Measurements from ENCODE around the gene CTU1.

The CTU1 gene

DNA sequence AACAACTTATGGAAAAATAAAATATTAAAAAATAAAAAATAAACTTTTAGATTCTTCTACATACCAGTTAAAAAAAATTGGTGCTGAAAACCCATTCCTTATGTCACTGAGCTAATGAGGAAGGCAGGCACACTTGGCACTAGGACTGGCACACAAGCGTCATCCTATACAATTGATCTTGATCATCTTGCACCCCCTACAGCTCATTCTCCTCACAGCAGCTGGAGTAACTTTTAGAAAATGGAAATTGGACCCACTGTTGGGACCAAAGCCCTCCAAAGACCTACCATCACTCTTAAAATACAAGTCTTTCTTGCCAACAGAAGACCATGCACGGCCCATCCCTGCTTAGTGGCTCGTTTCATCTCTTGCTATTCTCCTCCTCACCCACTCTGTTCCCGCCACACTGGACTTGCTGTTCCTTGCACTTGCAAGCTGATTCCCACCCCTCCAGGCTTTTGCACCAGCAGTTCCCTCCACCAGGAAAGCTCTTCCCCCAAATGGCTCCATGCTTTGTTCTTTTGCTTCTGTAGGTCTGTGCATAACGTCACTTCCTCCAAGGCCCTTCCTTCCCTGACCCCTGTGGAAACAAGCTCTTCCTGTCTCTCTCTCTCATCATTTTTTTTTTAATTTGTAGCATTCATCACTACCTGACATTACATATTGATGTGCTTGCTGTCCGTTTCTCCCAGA is 11.6 kb downstream of the CTU1 start:
- TF ChIP-seq, protein P1, sequence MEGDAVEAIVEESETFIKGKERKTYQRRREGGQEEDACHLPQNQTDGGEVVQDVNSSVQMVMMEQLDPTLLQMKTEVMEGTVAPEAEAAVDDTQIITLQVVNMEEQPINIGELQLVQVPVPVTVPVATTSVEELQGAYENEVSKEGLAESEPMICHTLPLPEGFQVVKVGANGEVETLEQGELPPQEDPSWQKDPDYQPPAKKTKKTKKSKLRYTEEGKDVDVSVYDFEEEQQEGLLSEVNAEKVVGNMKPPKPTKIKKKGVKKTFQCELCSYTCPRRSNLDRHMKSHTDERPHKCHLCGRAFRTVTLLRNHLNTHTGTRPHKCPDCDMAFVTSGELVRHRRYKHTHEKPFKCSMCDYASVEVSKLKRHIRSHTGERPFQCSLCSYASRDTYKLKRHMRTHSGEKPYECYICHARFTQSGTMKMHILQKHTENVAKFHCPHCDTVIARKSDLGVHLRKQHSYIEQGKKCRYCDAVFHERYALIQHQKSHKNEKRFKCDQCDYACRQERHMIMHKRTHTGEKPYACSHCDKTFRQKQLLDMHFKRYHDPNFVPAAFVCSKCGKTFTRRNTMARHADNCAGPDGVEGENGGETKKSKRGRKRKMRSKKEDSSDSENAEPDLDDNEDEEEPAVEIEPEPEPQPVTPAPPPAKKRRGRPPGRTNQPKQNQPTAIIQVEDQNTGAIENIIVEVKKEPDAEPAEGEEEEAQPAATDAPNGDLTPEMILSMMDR (IDR thresholded peaks at IDR 0.05): peak; percentile 16
- no peak overlapping the region for H3K4me3 Mint-ChIP-seq
- no peak overlapping the region for H3K27ac Mint-ChIP-seq
- peaks cover 11% of the 10 kb centered on the region for H3K27me3 Mint-ChIP-seq (ENCODE audit: low read depth, poor library complexity)
- H3K9me3 Mint-ChIP-seq: no peaks in the 10 kb centered on the region
- no peak for DNase-seq
- H3K36me3 Mint-ChIP-seq (ENCODE audit: low read depth): no peaks in the 10 kb centered on the region
- peaks cover 17% of the 10 kb centered on the region for H3K4me1 Mint-ChIP-seq

DNA sequence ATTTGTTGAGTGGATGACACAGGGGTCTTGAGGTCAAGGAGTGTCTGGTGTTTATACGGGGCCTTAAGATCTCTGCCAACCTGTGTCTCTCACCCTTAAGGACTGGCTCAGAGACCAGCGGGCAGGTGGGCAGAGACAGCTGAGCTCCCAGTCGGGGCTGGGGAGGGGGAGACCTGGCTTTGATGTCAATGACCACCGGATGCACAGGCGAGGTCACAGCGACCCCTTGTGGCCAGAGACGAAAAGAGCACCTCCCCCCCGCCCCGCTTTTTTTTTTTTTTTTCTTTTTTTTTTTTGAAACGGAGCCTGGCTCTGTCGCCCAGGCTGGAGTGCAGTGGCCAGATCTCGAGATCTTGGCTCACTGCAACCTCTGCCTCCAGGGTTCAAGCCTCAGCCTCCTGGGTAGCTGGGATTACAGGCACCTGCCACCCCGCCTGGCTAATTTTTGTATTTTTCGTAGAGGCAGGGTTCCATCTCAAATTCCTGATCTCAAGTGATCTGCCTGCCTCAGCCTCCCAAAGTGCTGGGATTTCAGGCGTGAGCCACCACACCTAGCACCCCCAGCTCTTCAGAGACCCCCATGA is 13.4 kb downstream of the CTU1 start:
- H3K4me3 Mint-ChIP-seq: no peak overlapping the region
- no peaks in the 10 kb centered on the region for H3K36me3 Mint-ChIP-seq (ENCODE audit: low read depth)
- peaks cover 17% of the 10 kb centered on the region for H3K4me1 Mint-ChIP-seq
- H3K9me3 Mint-ChIP-seq: no peaks in the 10 kb centered on the region
- DNase-seq: peak; percentile 80
- no peak overlapping the region for H3K27ac Mint-ChIP-seq
- TF ChIP-seq, protein P1 (IDR thresholded peaks at IDR 0.05): peak; percentile 80
- H3K27me3 Mint-ChIP-seq (ENCODE audit: low read depth, poor library complexity): peaks cover 7% of the 10 kb centered on the region

DNA sequence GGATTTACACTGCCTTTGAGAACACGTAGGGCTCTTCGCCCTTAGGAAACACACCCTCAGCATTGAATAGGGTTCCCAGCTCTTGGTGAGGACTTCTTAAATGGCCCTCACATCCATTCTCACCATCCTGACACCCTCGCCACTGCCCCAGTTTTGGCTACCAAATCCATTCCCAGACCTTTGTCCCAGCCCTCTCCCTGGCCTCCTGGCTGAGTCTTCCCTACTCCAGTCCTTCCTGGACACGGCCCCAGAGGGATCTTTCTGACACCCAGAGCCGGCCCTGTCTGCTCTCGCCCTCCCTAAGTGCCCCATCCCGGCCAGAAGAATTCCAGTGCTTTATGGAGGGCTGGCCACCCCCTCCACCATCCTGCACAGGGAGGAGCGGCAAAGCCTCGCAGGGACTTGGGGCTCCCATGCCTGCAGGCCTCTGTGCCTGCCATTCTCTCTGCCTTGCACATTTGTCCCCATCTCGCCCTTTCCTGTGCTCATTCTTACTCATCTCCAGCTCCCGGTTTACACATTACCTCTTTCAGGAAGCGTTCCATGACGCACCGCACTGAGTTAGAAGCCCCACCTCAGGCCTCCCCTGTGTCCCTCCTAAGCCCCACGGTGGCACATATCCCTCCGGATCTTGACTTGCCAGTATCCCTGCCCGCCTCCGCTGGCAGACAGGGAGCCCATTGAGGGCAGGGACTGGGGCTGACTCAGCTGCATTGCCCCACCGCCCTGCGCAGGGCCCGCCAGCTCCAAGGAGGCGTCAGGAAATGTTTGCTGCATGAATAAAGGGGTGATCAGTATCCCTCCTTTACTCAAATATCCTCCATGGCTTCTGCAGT is 14.5 kb downstream of the CTU1 start:
- H3K36me3 Mint-ChIP-seq (ENCODE audit: low read depth): no peaks in the 10 kb centered on the region

DNA sequence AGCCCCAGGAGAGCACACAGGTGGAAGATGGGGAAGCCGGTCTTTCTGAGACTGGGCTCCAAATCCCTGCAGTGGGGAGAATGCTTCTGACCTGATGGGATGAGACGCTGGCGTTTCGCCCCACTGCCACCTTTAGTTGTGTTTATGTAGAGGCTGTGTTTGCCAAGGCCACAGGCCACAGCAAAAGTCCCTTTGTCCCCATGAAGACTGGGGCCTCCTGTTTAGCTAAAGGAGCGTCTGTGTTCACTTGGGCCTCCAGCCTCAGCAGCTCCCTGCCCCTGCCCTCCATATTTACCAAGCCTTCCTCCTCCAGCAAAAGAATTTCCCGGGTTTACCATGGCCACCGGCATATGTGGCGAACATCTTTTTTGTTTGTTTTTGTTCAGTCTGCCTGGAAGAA is 15.1 kb downstream of the CTU1 start:
- TF ChIP-seq, protein P1 (IDR thresholded peaks at IDR 0.05): no peak
- no peak overlapping the region for H3K27ac Mint-ChIP-seq
- H3K9me3 Mint-ChIP-seq: no peaks in the 10 kb centered on the region
- peaks cover 7% of the 10 kb centered on the region for H3K27me3 Mint-ChIP-seq (ENCODE audit: low read depth, poor library complexity)
- DNase-seq: no peak
- peaks cover 17% of the 10 kb centered on the region for H3K4me1 Mint-ChIP-seq
- H3K4me3 Mint-ChIP-seq: no peak overlapping the region
- no peaks in the 10 kb centered on the region for H3K36me3 Mint-ChIP-seq (ENCODE audit: low read depth)

More for the DNA sequence above, 14.5 kb downstream of the CTU1 start:
- no peak for DNase-seq
- peaks cover 7% of the 10 kb centered on the region for H3K27me3 Mint-ChIP-seq (ENCODE audit: low read depth, poor library complexity)
- H3K27ac Mint-ChIP-seq: no peak overlapping the region
- H3K4me1 Mint-ChIP-seq: peaks cover 17% of the 10 kb centered on the region
- H3K4me3 Mint-ChIP-seq: no peak overlapping the region
- TF ChIP-seq, protein P1 (IDR thresholded peaks at IDR 0.05): no peak
- H3K9me3 Mint-ChIP-seq: no peaks in the 10 kb centered on the region

DNA sequence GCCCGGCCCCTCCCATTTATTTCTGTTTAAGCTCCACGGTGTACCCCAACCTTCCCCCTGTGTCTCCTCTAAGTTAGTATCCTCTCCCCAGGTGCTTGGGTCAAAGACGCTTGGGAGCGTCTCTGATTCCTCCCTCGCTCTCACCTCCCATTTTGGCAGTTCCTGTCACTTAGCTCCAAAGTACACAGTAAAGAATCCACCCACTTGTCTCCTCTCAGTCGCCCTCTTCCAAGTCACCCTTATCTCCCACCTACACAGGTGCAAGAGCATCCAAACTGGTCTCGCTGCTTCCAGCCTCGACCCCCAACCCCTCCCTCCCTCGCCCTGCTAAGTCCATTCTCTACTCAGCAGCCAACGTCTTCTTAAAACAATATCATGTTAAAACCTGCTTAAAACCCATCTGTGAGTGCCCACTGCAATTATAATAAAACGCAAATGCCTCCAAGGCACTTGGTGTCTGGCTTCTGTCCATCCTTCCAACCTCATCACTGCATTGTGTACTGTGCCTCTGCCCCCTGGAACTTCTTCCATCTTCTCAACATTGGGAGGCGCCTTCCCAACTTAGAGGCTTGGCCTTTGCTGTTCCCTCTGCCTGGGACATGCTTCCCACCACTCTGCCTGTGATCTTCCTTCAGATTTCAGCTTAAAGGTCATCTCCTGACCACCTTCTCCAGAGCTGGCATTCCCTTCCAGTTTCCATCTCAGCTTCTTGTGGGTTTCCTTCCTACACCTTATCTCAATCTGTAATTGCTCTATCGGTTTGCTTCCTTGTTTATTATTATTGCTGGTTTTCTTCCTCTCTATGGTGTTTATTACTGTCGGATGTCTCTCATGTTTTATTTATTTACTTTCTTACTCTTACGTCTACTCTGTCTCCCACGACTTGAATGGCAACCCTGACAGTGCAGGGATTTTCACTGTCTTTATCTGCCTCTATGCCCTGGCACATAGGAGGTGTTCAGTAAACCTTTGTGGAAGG is 16.0 kb downstream of the CTU1 start:
- Mint-ChIP-seq H3K27me3 (ENCODE audit: low read depth, poor library complexity) (peaks cover 10% of the 10 kb centered on the region), H3K4me3 (no peak overlapping the region), H3K9me3 (no peaks in the 10 kb centered on the region), H3K27ac (no peak overlapping the region), H3K4me1 (peaks cover 18% of the 10 kb centered on the region), H3K36me3 (ENCODE audit: low read depth) (no peaks in the 10 kb centered on the region)
- TF ChIP-seq, protein P1 (IDR thresholded peaks at IDR 0.05): no peak
- no peak for DNase-seq
